Smooth muscle cell (in vitro differentiated cells): ENCODE data around the gene RUNDC3A. TPM values are rescaled to one million over a fixed set of nuclear protein-coding genes. Genes with fewer than 3 reads are reported as not detected.

Experiments used
- DNase-seq: peaks from one replicate; lab custom pipeline; 2025; ENCODE audit not compliant: unreplicated experiment; lab: John Stamatoyannopoulos, UW
- H2AFZ ChIP-seq: fragments of 200-600 bp; sonication (generic); 2 replicates; pipeline ENCODE4 v1.6.0; 2016; ENCODE audit warnings: antibody characterized with exemption, low read depth, mild to moderate bottlenecking
- H3F3A ChIP-seq: fragments of 200-600 bp; sonication (generic); 2 replicates; pipeline ENCODE4 v1.6.0; 2017; ENCODE audit warnings: antibody characterized with exemption, low read depth
- H3K27ac ChIP-seq: fragments of 200-600 bp; sonication (generic); 2 replicates; pipeline ENCODE4 v1.5.1; 2016; ENCODE audit warnings: low read depth, mild to moderate bottlenecking
- H3K27me3 ChIP-seq: fragments of 200-600 bp; sonication (generic); 2 replicates; pipeline ENCODE4 v1.6.1; 2016; ENCODE audit warnings: low read depth, mild to moderate bottlenecking
- H3K36me3 ChIP-seq: fragments of 200-600 bp; sonication (generic); 2 replicates; pipeline ENCODE4 v1.5.1; 2016; ENCODE audit warnings: low read depth
- H3K4me1 ChIP-seq: fragments of 200-600 bp; sonication (generic); 2 replicates; pipeline ENCODE4 v1.5.1; 2016; ENCODE audit warnings: low read depth
- H3K4me2 ChIP-seq: fragments of 200-600 bp; sonication (generic); 2 replicates; pipeline ENCODE4 v1.6.0; 2016; ENCODE audit warnings: mild to moderate bottlenecking
- H3K4me3 ChIP-seq: fragments of 200-600 bp; sonication (generic); 2 replicates; pipeline ENCODE4 v1.5.1; 2016; ENCODE audit warnings: mild to moderate bottlenecking
- H3K79me2 ChIP-seq: fragments of 200-600 bp; sonication (generic); 2 replicates; pipeline ENCODE4 v1.6.0; 2016; ENCODE audit warnings: low read depth, mild to moderate bottlenecking
- H3K9ac ChIP-seq: fragments of 200-600 bp; sonication (generic); 2 replicates; pipeline ENCODE4 v1.6.0; 2016; ENCODE audit warnings: low read depth
- H3K9me3 ChIP-seq: fragments of 200-600 bp; sonication (generic); replicated peaks from 2 replicates; pipeline ENCODE4 v1.5.1; 2016; ENCODE audit warnings: low read depth
- H4K20me1 ChIP-seq: fragments of 200-600 bp; sonication (generic); 2 replicates; pipeline ENCODE4 v1.6.0; 2016; ENCODE audit warnings: low read depth
- CTCF ChIP-seq: fragments of 200-600 bp; sonication (generic); IDR thresholded peaks from 2 replicates; pipeline ENCODE4 v1.5.1; 2017; ENCODE audit warnings: borderline replicate concordance, mild to moderate bottlenecking, antibody characterized with exemption; ENCODE audit not compliant: insufficient read depth, poor library complexity, severe bottlenecking
- WGBS: methylation state at CpG from one replicate; pipeline ENCODE4 v1.1.7; 2016; ENCODE audit warnings: low lambda C conversion rate; 5-methylcytosine and 5-hydroxymethylcytosine counted together
- polyA plus RNA-seq: library from polyadenylated mRNA; unstranded; fragments of >200 nt; fragmentation: Nextera tagmentation; extraction: Ambion mirVana; gene quantifications from 2 replicates; pipeline ENCODE4 v1.2.1, GENCODE V29; 2016
- total RNA-seq: library from RNA; depleted of rRNA; stranded (reverse); fragments of >200 nt; gene quantifications from 2 replicates; pipeline ENCODE4 v1.2.3, GENCODE V29; 2014

Gene RUNDC3A
- total and polyA plus RNA-seq, 2 experiments from 2014 or later: 0.21 to 0.36 TPM

GRCh38 chr17:44331249-44331760 is 22.9 kb downstream of the RUNDC3A start:
- Histone ChIP-seq H4K20me1 (no peaks in the 10 kb centered on the region), H3K9ac (no peak overlapping the region), H3K36me3 (no peaks in the 10 kb centered on the region), H3F3A (no peaks in the 10 kb centered on the region), H3K4me2 (no peak overlapping the region), H3K4me3 (no peak overlapping the region), H3K4me1 (peaks cover 3% of the 10 kb centered on the region), H3K27me3 (no peaks in the 10 kb centered on the region), H3K79me2 (no peaks in the 10 kb centered on the region), H3K27ac (no peak overlapping the region), H3K9me3 (no peaks in the 10 kb centered on the region), H2AFZ (no peak overlapping the region)
- TF ChIP-seq CTCF: peak; percentile 76
- DNase-seq: peak; percentile 16
- WGBS: 15% methylated on average over 7 of the region's 7 CpGs

- no peaks in the 10 kb centered on the region for H3K36me3 ChIP-seq
- H3F3A ChIP-seq: no peaks in the 10 kb centered on the region
- H3K27ac ChIP-seq: no peak overlapping the region
- H3K4me3 ChIP-seq: no peak overlapping the region
- no peaks in the 10 kb centered on the region for H3K9me3 ChIP-seq
- no peak for DNase-seq
- no peak overlapping the region for H2AFZ ChIP-seq
- H3K79me2 ChIP-seq: no peaks in the 10 kb centered on the region
- no peaks in the 10 kb centered on the region for H3K27me3 ChIP-seq
- TF ChIP-seq CTCF: no peak
- H3K9ac ChIP-seq: no peak overlapping the region
- no peaks in the 10 kb centered on the region for H4K20me1 ChIP-seq
- H3K4me2 ChIP-seq: no peak overlapping the region
- H3K4me1 ChIP-seq: no peaks in the 10 kb centered on the region
- 87% methylated on average over 5 of the region's 5 CpGs for WGBS
Measured at GRCh38 chr17:44333371-44333770, 25.0 kb downstream of the RUNDC3A start.

DNA sequence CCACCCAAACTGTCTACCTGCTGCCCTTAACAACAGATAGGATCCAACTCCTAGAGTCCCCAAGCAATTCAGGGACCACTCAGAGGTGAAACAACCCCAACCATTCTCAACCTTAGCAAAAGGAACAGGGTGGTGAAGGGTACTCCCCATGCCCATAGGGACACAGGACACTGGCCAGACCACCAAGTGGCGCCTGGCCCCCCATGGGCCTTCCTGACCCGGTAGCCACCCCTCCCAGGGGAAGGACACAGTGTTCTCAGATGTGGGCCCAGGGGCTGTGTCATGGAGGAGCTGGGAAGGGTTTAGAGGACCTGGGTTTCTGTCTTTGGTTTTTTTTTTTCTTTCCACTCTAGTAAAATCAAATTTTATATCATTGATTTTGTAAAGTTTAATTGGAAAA is 25.9 kb downstream of the RUNDC3A start:
- no peaks in the 10 kb centered on the region for H3K4me1 ChIP-seq
- H3K36me3 ChIP-seq: no peaks in the 10 kb centered on the region
- H3F3A ChIP-seq: no peaks in the 10 kb centered on the region
- no peak overlapping the region for H3K27ac ChIP-seq
- no peaks in the 10 kb centered on the region for H4K20me1 ChIP-seq
- no peaks in the 10 kb centered on the region for H3K27me3 ChIP-seq
- no peak for DNase-seq
- H3K79me2 ChIP-seq: no peaks in the 10 kb centered on the region
- no peak overlapping the region for H2AFZ ChIP-seq
- no peak overlapping the region for H3K9ac ChIP-seq
- TF ChIP-seq CTCF: no peak
- 60% methylated on average over 2 of the region's 2 CpGs for WGBS
- no peak overlapping the region for H3K4me3 ChIP-seq
- H3K4me2 ChIP-seq: no peak overlapping the region
- H3K9me3 ChIP-seq: no peaks in the 10 kb centered on the region

DNA sequence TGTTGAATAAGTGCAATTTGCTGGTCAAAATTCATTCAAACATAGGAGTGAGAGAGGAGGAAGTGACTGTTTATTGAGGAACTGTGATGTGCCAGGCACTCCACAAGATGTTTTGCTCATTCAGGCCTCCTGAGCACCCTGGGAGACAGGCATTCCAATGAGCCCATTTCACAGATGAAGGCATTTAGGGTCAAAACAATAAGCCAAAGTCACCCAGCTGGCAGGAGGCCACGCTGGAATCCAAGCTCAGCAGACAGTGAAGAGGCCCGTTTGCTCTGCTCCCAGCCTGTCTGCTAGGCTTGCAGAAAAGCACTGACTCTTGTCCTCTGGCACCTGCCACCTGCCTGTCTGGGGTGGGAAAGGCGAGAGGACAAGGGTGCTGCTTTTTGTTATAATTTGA is 26.3 kb downstream of the RUNDC3A start:
- no peaks in the 10 kb centered on the region for H3K27me3 ChIP-seq
- no peak overlapping the region for H3K4me3 ChIP-seq
- no peak overlapping the region for H3K4me2 ChIP-seq
- H4K20me1 ChIP-seq: no peaks in the 10 kb centered on the region
- H3K79me2 ChIP-seq: no peaks in the 10 kb centered on the region
- H2AFZ ChIP-seq: no peak overlapping the region
- DNase-seq: no peak
- TF ChIP-seq CTCF: no peak
- H3K27ac ChIP-seq: no peak overlapping the region
- H3K36me3 ChIP-seq: no peaks in the 10 kb centered on the region
- no peak overlapping the region for H3K9ac ChIP-seq
- no peaks in the 10 kb centered on the region for H3K9me3 ChIP-seq
- H3K4me1 ChIP-seq: no peaks in the 10 kb centered on the region
- no peaks in the 10 kb centered on the region for H3F3A ChIP-seq
- WGBS: 74% methylated on average over 3 of the region's 3 CpGs
